HTR-8/SVneo (cell line): Measurements from ENCODE around the gene GPR37.

Experiments used
- DNase-seq: peaks from one replicate; pipeline ENCODE4 v3.0.0; 2011; ENCODE audit warnings: low spot score, mixed read lengths; ENCODE audit not compliant: insufficient read length
- FAIRE-seq: peaks from 2 replicates; lab custom pipeline; 2011; peaks lifted over from hg19 to GRCh38; lab: Jason Lieb, UNC

GPR37 gene

GRCh38 chr7:124781418-124781817 is 15.8 kb upstream of the GPR37 start:
- DNase-seq: no peak
- no peak for FAIRE-seq

- DNase-seq (no peak), FAIRE-seq (no peak)
Measured at GRCh38 chr7:124780608-124781007, 15.0 kb upstream of the GPR37 start.

- no peak for DNase-seq
- no peak for FAIRE-seq
Measured at GRCh38 chr7:124780056-124780455, 14.5 kb upstream of the GPR37 start.

GRCh38 chr7:124779620-124780019 is 14.0 kb upstream of the GPR37 start:
- DNase-seq (no peak), FAIRE-seq (no peak)

GRCh38 chr7:124779194-124779593 is 13.6 kb upstream of the GPR37 start:
- FAIRE-seq: no peak
- DNase-seq: no peak

GRCh38 chr7:124777268-124777667 is 11.7 kb upstream of the GPR37 start:
- DNase-seq: no peak
- FAIRE-seq: no peak

- DNase-seq (no peak), FAIRE-seq (no peak)
Measured at GRCh38 chr7:124776153-124776552, 10.6 kb upstream of the GPR37 start.

- DNase-seq (no peak), FAIRE-seq (no peak)
Measured at GRCh38 chr7:124775422-124775821, 9.8 kb upstream of the GPR37 start.

- FAIRE-seq (no peak), DNase-seq (no peak)
Measured at GRCh38 chr7:124773938-124774337, 8.3 kb upstream of the GPR37 start.

GRCh38 chr7:124773339-124773738 is 7.7 kb upstream of the GPR37 start:
- DNase-seq: no peak
- no peak for FAIRE-seq

GRCh38 chr7:124769136-124769535 is 3.5 kb upstream of the GPR37 start:
- FAIRE-seq (no peak), DNase-seq (no peak)

- no peak for FAIRE-seq
- no peak for DNase-seq
Measured at GRCh38 chr7:124768525-124768924, 2.9 kb upstream of the GPR37 start.

GRCh38 chr7:124764847-124765400 is 668 bp downstream of the GPR37 start:
- FAIRE-seq (no peak), DNase-seq (no peak)

GRCh38 chr7:124764051-124764846 is 1.3 kb downstream of the GPR37 start:
- FAIRE-seq (no peak), DNase-seq (no peak)

GRCh38 chr7:124762611-124763143 is 2.9 kb downstream of the GPR37 start:
- FAIRE-seq: no peak
- DNase-seq: no peak

- no peak for DNase-seq
- FAIRE-seq: no peak
Measured at GRCh38 chr7:124761164-124761715, 4.4 kb downstream of the GPR37 start.

- DNase-seq (no peak), FAIRE-seq (no peak)
Measured at GRCh38 chr7:124758327-124758726, 7.3 kb downstream of the GPR37 start.

GRCh38 chr7:124754576-124755268 is 10.9 kb downstream of the GPR37 start:
- DNase-seq (no peak), FAIRE-seq (no peak)

- DNase-seq (no peak), FAIRE-seq (no peak)
Measured at GRCh38 chr7:124752310-124752709, 13.3 kb downstream of the GPR37 start.

- no peak for FAIRE-seq
- no peak for DNase-seq
Measured at GRCh38 chr7:124751027-124751426, 14.6 kb downstream of the GPR37 start.

GRCh38 chr7:124747072-124747471 is 18.5 kb downstream of the GPR37 start:
- FAIRE-seq (no peak), DNase-seq (no peak)
